SK-N-SH treated with all-trans-retinoic acid at 6 μM for 48 hours (cell line): ENCODE results near the gene CTNNA3.

Source experiments
- ATAC-seq: fragments of 200-7000 bp; cut with Tn5 transposase; 3 replicates; pipeline ENCODE4 v1.9.1; 2020; ENCODE audit warnings: mild to moderate bottlenecking, moderate library complexity
- ARNTL ChIP-seq: fragments of 450-650 bp; formaldehyde crosslinking; IDR thresholded peaks from 2 replicates; pipeline ENCODE4 v1.5.0; 2020; ENCODE audit warnings: low read depth, mild to moderate bottlenecking, moderate library complexity, borderline replicate concordance
- CSRNP3 ChIP-seq: fragments of 250-450 bp; sonication (Bioruptor Pico); IDR thresholded peaks from 2 replicates; pipeline ENCODE4 v1.5.1; 2021; ENCODE audit warnings: mild to moderate bottlenecking, moderate library complexity
- ESRRG ChIP-seq: fragments of 250-450 bp; sonication (Bioruptor Pico); IDR thresholded peaks from 2 replicates; pipeline ENCODE4 v1.6.1; 2021; ENCODE audit warnings: mild to moderate bottlenecking
- GLIS3 ChIP-seq: fragments of 250-450 bp; sonication (Bioruptor Pico); IDR thresholded peaks from 2 replicates; pipeline ENCODE4 v1.5.0; 2020; ENCODE audit warnings: mild to moderate bottlenecking, moderate library complexity
- PATZ1 ChIP-seq: fragments of 250-450 bp; sonication (Bioruptor Pico); IDR thresholded peaks from 2 replicates; pipeline ENCODE4 v1.8.0; 2020; ENCODE audit warnings: mild to moderate bottlenecking, moderate library complexity, borderline replicate concordance
- RARB ChIP-seq: fragments of 250-450 bp; sonication (Bioruptor Pico); IDR thresholded peaks from 2 replicates; pipeline ENCODE4 v1.8.0; 2021; ENCODE audit warnings: mild to moderate bottlenecking, moderate library complexity
- SNAI2 ChIP-seq: fragments of 250-450 bp; sonication (Bioruptor Pico); IDR thresholded peaks from 2 replicates; pipeline ENCODE4 v1.5.0; 2020; ENCODE audit warnings: mild to moderate bottlenecking, moderate library complexity
- TCF4 ChIP-seq: fragments of 250-450 bp; sonication (Bioruptor Pico); IDR thresholded peaks from 2 replicates; pipeline ENCODE4 v1.8.0; 2021; ENCODE audit warnings: mild to moderate bottlenecking, moderate library complexity, borderline replicate concordance
- TSHZ2 ChIP-seq: fragments of 250-450 bp; sonication (Bioruptor Pico); IDR thresholded peaks from 2 replicates; pipeline ENCODE4 v1.5.0; 2020; ENCODE audit warnings: mild to moderate bottlenecking, moderate library complexity
- ZC3H10 ChIP-seq: fragments of 250-450 bp; sonication (Bioruptor Pico); IDR thresholded peaks from 2 replicates; pipeline ENCODE4 v1.5.1; 2021; ENCODE audit warnings: mild to moderate bottlenecking, moderate library complexity
- ZFP30 ChIP-seq: fragments of 450-650 bp; formaldehyde crosslinking; IDR thresholded peaks from 2 replicates; pipeline ENCODE4 v1.5.0; 2022; ENCODE audit warnings: mild to moderate bottlenecking, moderate library complexity
- ZNF565 ChIP-seq: fragments of 450-650 bp; formaldehyde crosslinking; conservative IDR thresholded peaks from 2 replicates; pipeline ENCODE4 v1.5.0; 2020; ENCODE audit warnings: low read depth, mild to moderate bottlenecking, moderate library complexity
- ZNF70 ChIP-seq: fragments of 450-650 bp; formaldehyde crosslinking; IDR thresholded peaks from 2 replicates; pipeline ENCODE4 v1.5.0; 2020; ENCODE audit warnings: mild to moderate bottlenecking, moderate library complexity
- ZNF8 ChIP-seq: fragments of 450-650 bp; formaldehyde crosslinking; IDR thresholded peaks from 2 replicates; pipeline ENCODE4 v1.5.0; 2020; ENCODE audit warnings: mild to moderate bottlenecking, moderate library complexity
- TF ChIP-seq, protein P1 (sequence below): fragments of 250-450 bp; sonication (Bioruptor Pico); IDR thresholded peaks from 2 replicates; pipeline ENCODE4 v1.5.1; 2020; ENCODE audit warnings: low read depth, mild to moderate bottlenecking, moderate library complexity
- TF ChIP-seq, protein P2 (sequence below): fragments of 250-450 bp; sonication (Bioruptor Pico); IDR thresholded peaks from 2 replicates; pipeline ENCODE4 v1.8.0; 2021; ENCODE audit warnings: low read depth, mild to moderate bottlenecking, moderate library complexity, borderline replicate concordance

The CTNNA3 gene

DNA sequence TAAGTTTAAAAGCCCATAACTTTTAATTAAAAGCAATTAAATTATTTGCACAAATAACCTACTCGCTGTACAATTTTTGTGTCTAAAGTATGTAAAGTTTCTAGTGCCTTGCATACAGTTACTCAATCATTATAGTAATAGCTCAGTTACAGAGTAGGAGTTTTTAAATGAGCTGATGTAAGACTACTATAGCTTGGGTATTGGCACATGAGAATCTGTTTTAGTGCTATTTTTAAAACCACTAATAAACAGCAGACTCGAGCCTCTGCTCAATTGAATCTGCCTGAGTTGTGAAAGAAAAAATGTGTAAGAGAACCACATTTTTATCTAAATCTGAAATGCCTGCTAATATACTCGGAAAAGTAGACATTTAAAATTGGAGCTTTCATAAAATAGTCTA lies 31.1 kb downstream of the CTNNA3 start (continued):
- TF ChIP-seq, protein P1, sequence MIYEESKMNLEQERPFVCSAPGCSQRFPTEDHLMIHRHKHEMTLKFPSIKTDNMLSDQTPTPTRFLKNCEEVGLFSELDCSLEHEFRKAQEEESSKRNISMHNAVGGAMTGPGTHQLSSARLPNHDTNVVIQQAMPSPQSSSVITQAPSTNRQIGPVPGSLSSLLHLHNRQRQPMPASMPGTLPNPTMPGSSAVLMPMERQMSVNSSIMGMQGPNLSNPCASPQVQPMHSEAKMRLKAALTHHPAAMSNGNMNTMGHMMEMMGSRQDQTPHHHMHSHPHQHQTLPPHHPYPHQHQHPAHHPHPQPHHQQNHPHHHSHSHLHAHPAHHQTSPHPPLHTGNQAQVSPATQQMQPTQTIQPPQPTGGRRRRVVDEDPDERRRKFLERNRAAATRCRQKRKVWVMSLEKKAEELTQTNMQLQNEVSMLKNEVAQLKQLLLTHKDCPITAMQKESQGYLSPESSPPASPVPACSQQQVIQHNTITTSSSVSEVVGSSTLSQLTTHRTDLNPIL (CRISPR knock-in tag), result no peak
- TF ChIP-seq ZNF70 (CRISPR knock-in tag), result no peak
- no peak for TF ChIP-seq ESRRG (CRISPR knock-in tag)
- TF ChIP-seq, all 23 proteins: peak for 0

DNA sequence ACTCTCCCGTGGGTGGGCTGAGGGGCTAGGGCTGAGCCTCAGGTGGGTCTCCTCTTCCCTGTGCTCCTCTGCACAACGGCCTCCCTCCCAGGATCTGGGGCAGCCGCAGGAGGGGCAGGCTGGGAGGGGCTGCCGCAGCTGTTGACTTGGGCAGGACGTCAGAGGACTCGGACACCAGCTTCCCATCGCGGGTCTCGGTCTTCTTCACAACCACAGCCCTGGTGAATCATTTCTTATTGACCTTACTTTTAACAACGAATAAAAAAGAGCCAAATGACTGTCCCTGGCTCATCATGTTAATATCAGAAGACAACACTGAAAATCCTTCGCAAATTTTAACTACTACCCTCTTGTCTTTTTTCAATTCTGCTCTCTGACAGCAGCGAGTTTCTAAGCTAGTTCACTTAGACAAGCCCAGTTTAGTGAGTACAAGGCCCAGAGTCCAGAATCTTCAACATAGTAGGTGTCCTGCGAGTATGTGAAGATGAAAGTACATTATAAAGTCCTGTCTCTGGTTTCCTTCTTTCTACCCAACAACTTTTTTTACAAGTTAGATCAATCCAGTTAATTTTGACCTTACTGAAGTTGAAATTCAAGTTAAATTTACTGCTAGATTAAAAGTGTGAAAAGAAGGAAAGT lies 32.4 kb downstream of the CTNNA3 start:
- ATAC-seq, result no peak
- TF ChIP-seq, protein P2, sequence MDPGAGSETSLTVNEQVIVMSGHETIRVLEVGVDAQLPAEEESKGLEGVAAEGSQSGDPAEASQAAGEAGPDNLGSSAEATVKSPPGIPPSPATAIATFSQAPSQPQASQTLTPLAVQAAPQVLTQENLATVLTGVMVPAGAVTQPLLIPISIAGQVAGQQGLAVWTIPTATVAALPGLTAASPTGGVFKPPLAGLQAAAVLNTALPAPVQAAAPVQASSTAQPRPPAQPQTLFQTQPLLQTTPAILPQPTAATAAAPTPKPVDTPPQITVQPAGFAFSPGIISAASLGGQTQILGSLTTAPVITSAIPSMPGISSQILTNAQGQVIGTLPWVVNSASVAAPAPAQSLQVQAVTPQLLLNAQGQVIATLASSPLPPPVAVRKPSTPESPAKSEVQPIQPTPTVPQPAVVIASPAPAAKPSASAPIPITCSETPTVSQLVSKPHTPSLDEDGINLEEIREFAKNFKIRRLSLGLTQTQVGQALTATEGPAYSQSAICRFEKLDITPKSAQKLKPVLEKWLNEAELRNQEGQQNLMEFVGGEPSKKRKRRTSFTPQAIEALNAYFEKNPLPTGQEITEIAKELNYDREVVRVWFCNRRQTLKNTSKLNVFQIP (CRISPR knock-in tag), result no peak
- TF ChIP-seq ZNF70 (CRISPR knock-in tag) (no peak), TSHZ2 (CRISPR knock-in tag) (no peak), CSRNP3 (CRISPR knock-in tag) (no peak), SNAI2 (CRISPR knock-in tag) (no peak), ZNF565 (CRISPR knock-in tag) (no peak)
- TF ChIP-seq, all 23 proteins: peak for 0

DNA sequence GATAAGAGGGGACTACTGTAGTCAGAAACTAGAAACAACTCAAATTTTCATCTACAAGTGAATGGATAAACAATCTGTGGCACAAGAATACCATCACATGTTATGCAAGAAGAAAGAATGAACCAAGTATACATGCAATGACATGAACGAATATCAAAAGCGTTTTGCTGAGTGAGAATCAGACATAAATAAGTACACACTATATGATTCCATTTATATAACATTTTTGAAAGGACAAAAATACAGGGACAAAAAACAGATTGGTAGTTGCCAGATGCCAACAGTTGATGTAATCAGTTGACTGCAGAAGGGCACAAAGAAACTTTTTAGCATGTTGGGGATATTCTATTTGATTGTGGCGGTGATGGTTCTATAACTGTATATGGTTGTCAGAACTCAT lies 33.6 kb downstream of the CTNNA3 start:
- TF ChIP-seq TCF4 (CRISPR knock-in tag), result no peak
- TF ChIP-seq TSHZ2 (CRISPR knock-in tag), result no peak
- TF ChIP-seq, protein P2 (CRISPR knock-in tag), result no peak
- TF ChIP-seq ZFP30 (CRISPR knock-in tag), result no peak
- TF ChIP-seq ZNF8, result no peak
- TF ChIP-seq CSRNP3 (CRISPR knock-in tag), result no peak
- TF ChIP-seq GLIS3 (CRISPR knock-in tag), result no peak
- TF ChIP-seq ZC3H10 (CRISPR knock-in tag), result no peak
- no peak for TF ChIP-seq ZNF565 (CRISPR knock-in tag)
- TF ChIP-seq SNAI2 (CRISPR knock-in tag), result no peak
- no peak for TF ChIP-seq PATZ1
- no peak for TF ChIP-seq ARNTL (CRISPR knock-in tag)
- no peak for TF ChIP-seq ESRRG (CRISPR knock-in tag)
- TF ChIP-seq RARB, result no peak
- no peak for ATAC-seq
